HG03066 (cell line): ENCODE measurements around the gene MYH14.

Experiments used
- ATAC-seq: cut with Tn5 transposase; IDR thresholded peaks from one replicate; pipeline ENCODE4 v1.9.1; 2021; ENCODE audit warnings: low read depth; ENCODE audit not compliant: unreplicated experiment

Gene MYH14

GRCh38 chr19:50281491-50281890 lies 78.1 kb downstream of the MYH14 start:
- ATAC-seq, result no peak

GRCh38 chr19:50285833-50286232 lies 82.4 kb downstream of the MYH14 start:
- no peak for ATAC-seq

- ATAC-seq, result no peak
Measured at GRCh38 chr19:50286443-50286842, 83.0 kb downstream of the MYH14 start.

GRCh38 chr19:50287331-50287730 lies 83.9 kb downstream of the MYH14 start:
- no peak for ATAC-seq

- no peak for ATAC-seq
Measured at GRCh38 chr19:50288954-50289353, 85.5 kb downstream of the MYH14 start.

GRCh38 chr19:50290011-50290410 lies 86.6 kb downstream of the MYH14 start:
- ATAC-seq, result no peak

GRCh38 chr19:50290775-50291174 lies 87.4 kb downstream of the MYH14 start:
- ATAC-seq, result no peak

GRCh38 chr19:50292216-50292827 lies 88.9 kb downstream of the MYH14 start:
- no peak for ATAC-seq

- ATAC-seq, result no peak
Measured at GRCh38 chr19:50293263-50294004, 90.0 kb downstream of the MYH14 start.

- ATAC-seq, result no peak
Measured at GRCh38 chr19:50300051-50300450, 96.6 kb downstream of the MYH14 start.

GRCh38 chr19:50300814-50301606 lies 97.6 kb downstream of the MYH14 start:
- ATAC-seq, result no peak

- no peak for ATAC-seq
Measured at GRCh38 chr19:50301607-50301971, 98.2 kb downstream of the MYH14 start.

GRCh38 chr19:50303558-50303957 lies 100.1 kb downstream of the MYH14 start:
- ATAC-seq, result no peak

GRCh38 chr19:50308991-50309390 lies 105.6 kb downstream of the MYH14 start:
- no peak for ATAC-seq

GRCh38 chr19:50309396-50310125 lies 106.1 kb downstream of the MYH14 start:
- ATAC-seq, result no peak

GRCh38 chr19:50310759-50311465 lies 107.5 kb downstream of the MYH14 start:
- no peak for ATAC-seq

GRCh38 chr19:50311723-50312635 lies 108.6 kb downstream of the MYH14 start:
- no peak for ATAC-seq

- no peak for ATAC-seq
Measured at GRCh38 chr19:50312967-50313811, 109.8 kb downstream of the MYH14 start.
